PC-9 (cell line): ENCODE measurements around the gene SEC61B. TPM values are rescaled to one million over a fixed set of nuclear protein-coding genes. Genes with fewer than 3 reads are reported as not detected.

ENCODE experiments used
- BruUV-seq: library from RNA; stranded (reverse); fragments of 400-500 nt; replicated peaks from 2 replicates; lab custom pipeline; 2021; lab: Mats Ljungman, UMichigan
- CTCF ChIA-PET: fragments of 300-600 bp; sonication (Branson Sonifier 250); formaldehyde crosslinking; loops from one replicate; lab custom pipeline; 2022; ENCODE audit warnings: antibody characterized with exemption; lab: Charles Lee
- POLR2A ChIA-PET: fragments of 300-600 bp; sonication (Branson Sonifier 250); formaldehyde crosslinking; loops from one replicate; lab custom pipeline; 2022; ENCODE audit warnings: antibody characterized with exemption; ENCODE audit not compliant: unreplicated experiment; lab: Charles Lee
- DNase-seq, 2 experiments: peaks; one replicate each; pipeline versions ENCODE4 v3.0.0 to v3.0.0-alpha.2; 2015 to 2022; ENCODE audit warnings: mixed read lengths in 1 of 2
- H2AFZ ChIP-seq: fragments of 200-600 bp; sonication (generic); 2 replicates; pipeline ENCODE4 v1.8.1; 2017; ENCODE audit warnings: antibody characterized with exemption
- H3F3A ChIP-seq: fragments of 200-600 bp; sonication (generic); 2 replicates; pipeline ENCODE4 v1.8.1; 2017; ENCODE audit warnings: antibody characterized with exemption, mild to moderate bottlenecking, low read depth; ENCODE audit not compliant: insufficient read depth
- H3K27ac ChIP-seq: fragments of 200-600 bp; sonication (generic); 2 replicates; pipeline ENCODE4 v1.6.1; 2016; ENCODE audit warnings: mixed run types
- H3K27me3 ChIP-seq: fragments of 200-600 bp; sonication (generic); 2 replicates; pipeline ENCODE4 v1.6.1; 2016; ENCODE audit warnings: low read depth, mixed run types; ENCODE audit not compliant: insufficient read depth
- H3K36me3 ChIP-seq: fragments of 200-600 bp; sonication (generic); 2 replicates; pipeline ENCODE4 v1.6.1; 2016; ENCODE audit warnings: low read depth, mixed run types
- H3K4me1 ChIP-seq: fragments of 200-600 bp; sonication (generic); replicated peaks from 2 replicates; pipeline ENCODE4 v1.6.1; 2016; ENCODE audit warnings: mixed run types; ENCODE audit not compliant: insufficient read depth
- H3K4me2 ChIP-seq: fragments of 200-600 bp; sonication (generic); 2 replicates; pipeline ENCODE4 v1.6.1; 2017; ENCODE audit warnings: mixed run types
- H3K4me3 ChIP-seq: fragments of 200-600 bp; sonication (generic); 2 replicates; pipeline ENCODE4 v1.6.1; 2016; ENCODE audit warnings: mixed run types
- H3K79me2 ChIP-seq: fragments of 200-600 bp; sonication (generic); 2 replicates; pipeline ENCODE4 v1.6.1; 2017; ENCODE audit warnings: low read depth, mixed run types
- H3K9me2 ChIP-seq: fragments of 200-600 bp; sonication (generic); 2 replicates; pipeline ENCODE4 v1.8.1; 2017; ENCODE audit warnings: mild to moderate bottlenecking; ENCODE audit not compliant: insufficient read depth
- H3K9me3 ChIP-seq: fragments of 200-600 bp; sonication (generic); 2 replicates; pipeline ENCODE4 v1.8.1; 2016; ENCODE audit warnings: low read depth; ENCODE audit not compliant: insufficient read depth
- H4K20me1 ChIP-seq: fragments of 200-600 bp; sonication (generic); 2 replicates; pipeline ENCODE4 v1.8.1; 2017; ENCODE audit not compliant: insufficient read depth
- CTCF ChIP-seq: fragments of 200-600 bp; sonication (generic); conservative IDR thresholded peaks from 2 replicates; pipeline ENCODE4 v1.6.1; 2017; ENCODE audit warnings: mixed run types, antibody characterized with exemption, mild to moderate bottlenecking, moderate library complexity
- EZH2 ChIP-seq: fragments of 200-600 bp; sonication (generic); IDR thresholded peaks from 2 replicates; pipeline ENCODE4 v1.8.0; 2017; ENCODE audit warnings: antibody characterized with exemption, low read depth
- intact Hi-C: fragments of 100-400 bp; cut with micrococcal nuclease; formaldehyde crosslinking; loops from one replicate; pipeline ENCODE4 v1.10.0; 2022; ENCODE audit not compliant: unreplicated experiment
- total RNA-seq: library from RNA; stranded (reverse); gene quantifications from 2 replicates; pipeline ENCODE4 v1.2.3, GENCODE V29; 2021

SEC61B gene
- total RNA-seq, 1 experiment from 2014 or later: 163 TPM

GRCh38 chr9:99262949-99263418 lies 40.9 kb downstream of the SEC61B start:
- CTCF ChIA-PET: no interaction called here
- POLR2A ChIA-PET: no interaction called here
- H3K27ac ChIP-seq: no peak overlapping the region

GRCh38 chr9:99264070-99264680 lies 42.1 kb downstream of the SEC61B start:
- CTCF ChIA-PET: no interaction called here
- Histone ChIP-seq H3K9me3 (no peaks in the 10 kb centered on the region), H2AFZ (no peak overlapping the region), H3K27ac (no peak overlapping the region), H3K36me3 (no peaks in the 10 kb centered on the region), H3K4me2 (no peak overlapping the region), H3K4me1 (no peaks in the 10 kb centered on the region), H3F3A (no peaks in the 10 kb centered on the region), H3K27me3 (no peaks in the 10 kb centered on the region), H4K20me1 (no peaks in the 10 kb centered on the region), H3K79me2 (no peaks in the 10 kb centered on the region), H3K4me3 (no peak overlapping the region), H3K9me2 (no peaks in the 10 kb centered on the region)
- intact Hi-C loops: no loop called here
- DNase-seq: no peak
- TF ChIP-seq EZH2 (no peak), CTCF (peak; percentile 37; the same call in 1 of the 2 replicates)
- BruUV-seq: no TSS peak
- POLR2A ChIA-PET: no interaction called here

More at GRCh38 chr9:99262949-99263418, 40.9 kb downstream of the SEC61B start:
- H3K79me2 ChIP-seq: no peaks in the 10 kb centered on the region
- no peaks in the 10 kb centered on the region for H3F3A ChIP-seq
- intact Hi-C loops: no loop called here
- TF ChIP-seq CTCF: no peak
- H3K27me3 ChIP-seq: no peaks in the 10 kb centered on the region
- no peak overlapping the region for H3K4me2 ChIP-seq
- H3K4me1 ChIP-seq: no peaks in the 10 kb centered on the region
- BruUV-seq: no TSS peak
- no peaks in the 10 kb centered on the region for H3K36me3 ChIP-seq
- no peaks in the 10 kb centered on the region for H3K9me3 ChIP-seq
- H4K20me1 ChIP-seq: no peaks in the 10 kb centered on the region
- no peak for DNase-seq
- H3K4me3 ChIP-seq: no peak overlapping the region
- H2AFZ ChIP-seq: no peak overlapping the region
- no peaks in the 10 kb centered on the region for H3K9me2 ChIP-seq

- no peak overlapping the region for H2AFZ ChIP-seq
- no peak overlapping the region for H3K4me2 ChIP-seq
- no peaks in the 10 kb centered on the region for H3K79me2 ChIP-seq
- ChIA-PET CTCF (interaction anchor here (0.6 kb wide), 2 partner anchors 44 to 105 kb away, joined by 3 read pairs; partner anchors contain the start of genes ALG2 and SEC61B), POLR2A (interaction anchor here (0.6 kb wide), 1 partner anchor 239 kb away, joined by 7 read pairs; no protein-coding TSS in a partner anchor)
- no peaks in the 10 kb centered on the region for H3K4me1 ChIP-seq
- no peaks in the 10 kb centered on the region for H3K9me2 ChIP-seq
- intact Hi-C loops: loop anchor here (1.0 to 5.0 kb wide), 4 partner anchors 83 to 1057 kb away; no protein-coding TSS in a partner anchor
- no peaks in the 10 kb centered on the region for H4K20me1 ChIP-seq
- H3K4me3 ChIP-seq: no peak overlapping the region
- no peak for TF ChIP-seq EZH2
- H3K27me3 ChIP-seq: no peaks in the 10 kb centered on the region
- BruUV-seq: no TSS peak
- no peaks in the 10 kb centered on the region for H3K36me3 ChIP-seq
- H3K27ac ChIP-seq: no peak overlapping the region
- no peaks in the 10 kb centered on the region for H3F3A ChIP-seq
- no peak for DNase-seq
- H3K9me3 ChIP-seq: no peaks in the 10 kb centered on the region
These were observed 43.6 kb downstream of the SEC61B start for GRCh38 chr9:99265691-99266090.
